Upper lobe of left lung (tissue), 4 donors: Measurements from ENCODE around the gene PARD3B.

Experiments
- CTCF ChIP-seq, 6 experiments: fragments of 450-650 bp in 4 of 6; fragments of 200-600 bp in 2 of 6; sonication (generic) in 2 of 6; IDR thresholded peaks; one replicate each; pipeline ENCODE4 v1.5.1; 2016 to 2019; ENCODE audit warnings: antibody characterized with exemption in 6 of 6
- POLR2AphosphoS5 ChIP-seq, 2 donors: sonication (generic); formaldehyde crosslinking; IDR thresholded peaks; one replicate each; pipeline ENCODE4 v1.5.1; 2017; ENCODE audit warnings: antibody characterized with exemption in 2 of 2

GRCh38 chr2:205646680-205647079, 1101.4 kb downstream of the PARD3B start:
- TF ChIP-seq POLR2AphosphoS5 (IDR thresholded peaks at IDR 0.05): no peak
- TF ChIP-seq CTCF (IDR thresholded peaks at IDR 0.05): no peak
